GM12878 (cell line): Measurements from ENCODE around the gene TBC1D8.

Experiments
- CHD2 ChIP-seq: IDR thresholded peaks from 2 replicates; pipeline ENCODE4 v1.6.1; 2011; ENCODE audit warnings: low read depth, low read length, improper control_type of control experiment, borderline replicate concordance
- CTCF ChIP-seq, 3 experiments: IDR thresholded peaks in 2 of 3; conservative IDR thresholded peaks in 1 of 3; 2 replicates each; pipeline ENCODE4 v1.5.1; 2011; ENCODE audit warnings: low read depth in 3 of 3, low read length in 3 of 3, mild to moderate bottlenecking in 3 of 3, control low read depth in 2 of 3, moderate library complexity in 2 of 3, inconsistent platforms in 1 of 3, mixed read lengths in 1 of 3; ENCODE audit not compliant: control insufficient read depth in 2 of 3, insufficient read depth in 1 of 3; ENCODE audit errors: extremely low read depth in 1 of 3
- EP300 ChIP-seq, 2 experiments: fragments of 150-350 bp in 1 of 2; IDR thresholded peaks; 2 replicates each; pipeline ENCODE4 v1.6.1; 2011 to 2012; ENCODE audit warnings: low read depth in 2 of 2, low read length in 2 of 2, borderline replicate concordance in 1 of 2, improper control_type of control experiment in 1 of 2, inconsistent platforms in 1 of 2; ENCODE audit not compliant: control insufficient read depth in 1 of 2
- FOXK2 ChIP-seq: fragments of 450-650 bp; IDR thresholded peaks from 2 replicates; pipeline ENCODE4 v1.6.1; 2017; ENCODE audit warnings: mild to moderate bottlenecking, moderate library complexity
- IRF3 ChIP-seq: fragments of 450-650 bp; IDR thresholded peaks from 2 replicates; pipeline ENCODE4 v1.6.1; 2014; ENCODE audit warnings: mild to moderate bottlenecking
- JUNB ChIP-seq: IDR thresholded peaks from 2 replicates; pipeline ENCODE4 v1.6.1; 2016; ENCODE audit warnings: antibody characterized with exemption, mild to moderate bottlenecking
- NR2C1 ChIP-seq: fragments of 450-650 bp; IDR thresholded peaks from 2 replicates; pipeline ENCODE4 v1.6.1; 2017; ENCODE audit warnings: antibody characterized with exemption, mild to moderate bottlenecking, moderate library complexity
- POLR2AphosphoS5 ChIP-seq: IDR thresholded peaks from 2 replicates; pipeline ENCODE4 v1.6.1; 2011; ENCODE audit warnings: mild to moderate bottlenecking, low read length, inconsistent platforms
- SMC3 ChIP-seq: IDR thresholded peaks from 2 replicates; pipeline ENCODE4 v1.6.1; 2011; ENCODE audit warnings: low read length, improper control_type of control experiment, borderline replicate concordance
- STAT1 ChIP-seq: fragments of 450-650 bp; conservative IDR thresholded peaks from 2 replicates; pipeline ENCODE4 v1.6.1; 2014; ENCODE audit warnings: antibody characterized with exemption, mild to moderate bottlenecking
- USF2 ChIP-seq: IDR thresholded peaks from 2 replicates; pipeline ENCODE4 v1.6.1; 2011; ENCODE audit warnings: low read depth, low read length, improper control_type of control experiment, borderline replicate concordance

GRCh38 chr2:101187131-101187530 is 35.9 kb upstream of the TBC1D8 start:
- TF ChIP-seq CTCF (IDR thresholded peaks at IDR 0.05 in 2 of 3, conservative IDR thresholded peaks at IDR 0.05 in 1 of 3; ENCODE audit: control insufficient read depth in 2 of 3, extremely low read depth in 1 of 3, insufficient read depth in 1 of 3, low read depth in 3 of 3, low read length in 3 of 3) (no peak), STAT1 (no peak), USF2 (no peak), SMC3 (no peak), IRF3 (no peak), NR2C1 (no peak), JUNB (no peak), FOXK2 (no peak), CHD2 (no peak), POLR2AphosphoS5 (no peak), EP300 (IDR thresholded peaks at IDR 0.05; ENCODE audit: borderline replicate concordance in 1 of 2, control insufficient read depth in 1 of 2, low read depth in 2 of 2, low read length in 2 of 2) (no peak)
